Subcutaneous adipose tissue (tissue), 4 donors: ENCODE data around the gene XPA. TPM values are rescaled to one million over a fixed set of nuclear protein-coding genes. Genes with fewer than 3 reads are reported as not detected.

ENCODE experiments used
- CTCF ChIP-seq: fragments of 450-650 bp; IDR thresholded peaks from one replicate; pipeline ENCODE4 v1.5.1; 2016; ENCODE audit warnings: low read depth, mild to moderate bottlenecking, control low read depth, antibody characterized with exemption, moderate library complexity
- total RNA-seq, 4 donors: library from RNA; depleted of rRNA; stranded (reverse); fragments of >200 nt; gene quantifications; one replicate each; pipeline ENCODE4 v1.1.0, GENCODE V29; 2016

XPA gene
- total RNA-seq, 4 donors from 2014 or later = 15.1 to 18.7 (median 18.4) TPM

GRCh38 chr9:97710356-97711222 lies 13.4 kb upstream of the XPA start:
- TF ChIP-seq CTCF = no peak

DNA sequence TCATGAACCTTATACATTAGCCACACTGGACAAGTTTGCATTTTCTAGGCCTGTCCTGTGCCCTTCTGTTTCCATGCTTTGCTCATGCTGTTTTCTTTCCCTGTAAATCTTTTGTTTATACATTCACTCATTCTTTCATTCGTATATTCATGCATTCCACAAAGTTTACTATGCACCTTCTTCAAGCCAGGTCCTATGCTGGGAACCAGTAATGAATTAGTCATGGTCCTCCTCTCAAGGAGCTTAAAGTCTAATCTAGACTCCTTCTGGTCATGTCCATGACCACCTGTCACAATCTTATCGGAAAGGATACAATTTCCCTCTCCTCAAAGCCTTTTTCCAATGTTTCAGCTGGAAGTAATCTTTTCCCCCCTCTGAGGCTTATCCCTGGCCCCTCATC lies 9.1 kb upstream of the XPA start:
- TF ChIP-seq CTCF = no peak

GRCh38 chr9:97705354-97705950 lies 8.3 kb upstream of the XPA start:
- TF ChIP-seq CTCF = no peak

- no peak for TF ChIP-seq CTCF
These were observed 7.7 kb upstream of the XPA start for GRCh38 chr9:97704851-97705250.

DNA sequence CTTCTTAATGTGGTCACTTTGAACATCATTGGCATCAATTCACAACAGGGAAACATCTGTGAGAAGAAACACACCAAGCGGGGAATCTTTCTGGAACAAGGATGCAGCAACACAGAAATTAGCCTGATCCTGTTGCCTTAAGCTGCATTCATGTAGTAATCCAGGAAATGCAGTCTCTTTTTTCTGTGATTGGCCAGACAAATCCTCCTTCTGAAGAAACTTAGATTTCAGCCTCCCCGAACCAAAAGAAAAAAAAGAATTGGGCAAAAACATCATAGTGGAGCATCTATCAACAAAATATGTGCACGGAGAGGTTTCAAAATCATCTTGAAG lies 7.2 kb upstream of the XPA start:
- TF ChIP-seq CTCF = no peak

DNA sequence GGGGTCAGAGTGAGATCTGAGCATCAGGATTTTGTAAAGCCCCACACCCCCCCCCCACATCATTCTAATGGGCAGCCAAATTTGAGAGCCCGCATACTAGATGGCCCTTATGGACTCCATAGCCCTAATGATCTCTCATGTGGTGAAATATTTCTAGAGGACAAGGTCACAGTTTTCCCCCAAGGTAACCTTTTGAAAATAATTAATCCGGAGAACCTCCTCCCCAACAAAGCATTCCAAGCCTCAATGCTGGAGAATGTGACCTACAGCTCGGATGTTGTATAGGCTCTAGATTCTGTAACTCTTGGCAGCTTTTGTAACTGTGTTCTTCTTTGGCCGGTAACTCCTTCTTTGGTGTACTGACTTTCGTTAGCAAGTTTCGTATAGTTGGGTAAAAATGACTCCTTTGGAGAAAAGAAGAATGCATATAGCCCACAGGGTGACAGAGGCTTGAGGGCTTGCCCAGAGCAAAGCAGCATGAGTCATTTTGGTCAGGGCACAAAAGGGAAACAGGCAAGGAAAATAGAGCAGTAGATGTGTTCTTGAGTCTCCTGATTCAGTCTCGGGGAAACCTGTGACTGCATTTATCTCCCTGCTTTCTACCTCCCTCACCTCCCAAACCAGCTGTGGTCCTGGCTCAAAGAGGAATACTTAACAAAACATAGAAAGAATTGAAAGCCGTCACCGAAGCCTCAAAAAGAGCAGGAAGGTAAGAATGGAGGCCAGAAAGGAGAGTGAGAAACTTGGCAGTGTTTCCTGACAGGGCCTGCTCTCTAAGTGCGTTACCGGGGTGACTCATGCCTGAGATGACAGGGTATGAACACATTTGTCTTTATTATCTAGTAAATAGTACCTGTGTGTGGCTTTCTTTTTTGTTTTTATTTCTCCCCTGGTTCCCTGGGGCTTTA lies 6.6 kb upstream of the XPA start:
- no peak for TF ChIP-seq CTCF

- TF ChIP-seq CTCF = no peak
These were observed 1.7 kb upstream of the XPA start for GRCh38 chr9:97698865-97699264.
